HCT116 (cell line): ENCODE data around the gene CREBBP. TPM values are rescaled to one million over a fixed set of nuclear protein-coding genes. Genes with fewer than 3 reads are reported as not detected.

ENCODE experiments used
- ATAC-seq: fragments of 200-7000 bp; cut with Tn5 transposase; 2 replicates; pipeline ENCODE4 v1.9.1; 2020; ENCODE audit warnings: mild to moderate bottlenecking, moderate library complexity
- BruUV-seq: library from RNA; stranded (reverse); fragments of 400-500 nt; replicated peaks from 2 replicates; lab custom pipeline; 2021; lab: Mats Ljungman, UMichigan
- CTCF ChIA-PET: fragments of 300-600 bp; sonication (Branson Sonifier 250); formaldehyde crosslinking; loops from one replicate; lab custom pipeline; 2021; ENCODE audit warnings: antibody characterized with exemption; lab: Charles Lee
- POLR2A ChIA-PET: fragments of 300-600, 350-600 bp; sonication (Branson Sonifier 250); formaldehyde crosslinking; loops from one replicate; lab custom pipeline; 2021; ENCODE audit warnings: antibody characterized with exemption; lab: Charles Lee
- RAD21 ChIA-PET, 2 experiments: fragments of 300-600 bp; sonication (Branson Sonifier 250); formaldehyde crosslinking; loops; one replicate each; lab custom pipeline; 2023; ENCODE audit warnings: low total read pairs in 2 of 2; ENCODE audit not compliant: uncharacterized antibody in 2 of 2, unreplicated experiment in 2 of 2, low non-redundant PET in 1 of 2; lab: Charles Lee
- DNase-seq: peaks from one replicate; pipeline ENCODE4 v3.0.0-alpha.2; 2010; ENCODE audit warnings: low read depth, low spot score
- H2AFZ ChIP-seq: fragments of 200-600 bp; shearing (Covaris generic), sonication (generic); 2 replicates; pipeline ENCODE4 v1.6.1; 2017; ENCODE audit warnings: low read depth, mixed run types, mixed read lengths, antibody characterized with exemption, low read length; ENCODE audit not compliant: poor library complexity, severe bottlenecking
- H3K27ac ChIP-seq: 2 replicates; pipeline ENCODE4 v1.5.1; 2012; ENCODE audit warnings: low read depth, low read length
- H3K27me3 ChIP-seq: fragments of 200-600 bp; sonication (generic); 2 replicates; pipeline ENCODE4 v1.6.1; 2016; ENCODE audit warnings: mixed run types, low read length, mixed read lengths; ENCODE audit not compliant: insufficient read depth
- H3K36me3 ChIP-seq, 2 experiments: fragments of 200-500 bp in 1 of 2; fragments of 200-600 bp in 1 of 2; sonication (Bioruptor generic) in 1 of 2; sonication (generic) in 1 of 2; 2 replicates each; pipeline versions ENCODE4 v1.5.1 to v1.6.1; 2014 to 2016; ENCODE audit warnings: low read length in 2 of 2, inconsistent platforms in 1 of 2, mixed read lengths in 1 of 2, mixed run types in 1 of 2; ENCODE audit not compliant: insufficient read depth in 2 of 2, control insufficient read depth in 1 of 2
- H3K4me1 ChIP-seq, 2 experiments: fragments of 200-600 bp in 1 of 2; sonication (generic) in 1 of 2; 2 replicates each; pipeline versions ENCODE4 v1.5.1 to v1.6.1; 2012 to 2017; ENCODE audit warnings: low read length in 2 of 2, inconsistent platforms in 1 of 2, mild to moderate bottlenecking in 1 of 2, mixed read lengths in 1 of 2, mixed run types in 1 of 2, moderate library complexity in 1 of 2; ENCODE audit not compliant: insufficient read depth in 2 of 2, control insufficient read depth in 1 of 2
- H3K4me2 ChIP-seq: fragments of 200-600 bp; sonication (generic); 2 replicates; pipeline ENCODE4 v1.6.1; 2017; ENCODE audit warnings: mixed run types, low read length, mixed read lengths
- H3K4me3 ChIP-seq, 2 experiments: fragments of 200-600 bp in 1 of 2; sonication (generic) in 1 of 2; replicated peaks in 1 of 2; 2 replicates each; pipeline ENCODE4 v1.5.1; 2011 to 2016; ENCODE audit warnings: low read length in 2 of 2, control low read depth in 1 of 2, low read depth in 1 of 2, mild to moderate bottlenecking in 1 of 2, mixed read lengths in 1 of 2, mixed run types in 1 of 2
- H3K79me2 ChIP-seq: fragments of 200-600 bp; sonication (generic); 2 replicates; pipeline ENCODE4 v1.6.1; 2017; ENCODE audit warnings: mild to moderate bottlenecking, mixed run types, low read length, moderate library complexity, mixed read lengths; ENCODE audit not compliant: insufficient read depth
- H3K9ac ChIP-seq: fragments of 200-600 bp; sonication (generic); 2 replicates; pipeline ENCODE4 v1.6.1; 2016; ENCODE audit warnings: low read length, mixed read lengths
- H3K9me2 ChIP-seq: fragments of 200-600 bp; sonication (generic), shearing (Covaris generic); 2 replicates; pipeline ENCODE4 v1.6.1; 2017; ENCODE audit warnings: mixed run types, mild to moderate bottlenecking, moderate library complexity; ENCODE audit not compliant: insufficient read depth
- H3K9me3 ChIP-seq, 2 experiments: fragments of 200-500 bp in 1 of 2; fragments of 200-600 bp in 1 of 2; sonication (Bioruptor generic) in 1 of 2; sonication (generic) in 1 of 2; 2 replicates each; pipeline ENCODE4 v1.6.1; 2014 to 2017; ENCODE audit warnings: low read length in 2 of 2, mixed read lengths in 2 of 2, inconsistent platforms in 1 of 2, low read depth in 1 of 2, mild to moderate bottlenecking in 1 of 2, mixed run types in 1 of 2, moderate library complexity in 1 of 2; ENCODE audit not compliant: control insufficient read depth in 1 of 2, insufficient read depth in 1 of 2
- H4K20me1 ChIP-seq: fragments of 200-600 bp; sonication (generic), shearing (Covaris generic); 2 replicates; pipeline ENCODE4 v1.6.1; 2017; ENCODE audit warnings: mixed run types, mild to moderate bottlenecking, moderate library complexity; ENCODE audit not compliant: insufficient read depth
- CTCF ChIP-seq, 3 experiments: fragments of 200-600 bp in 1 of 3; sonication (generic) in 1 of 3; IDR thresholded peaks in 2 of 3; conservative IDR thresholded peaks in 1 of 3; 2 replicates each; pipeline ENCODE4 v1.5.1; 2012 to 2017; ENCODE audit warnings: low read depth in 2 of 3, low read length in 2 of 3, antibody characterized with exemption in 1 of 3, borderline replicate concordance in 1 of 3, control low read depth in 1 of 3, mild to moderate bottlenecking in 1 of 3, mixed read lengths in 1 of 3, mixed run types in 1 of 3, moderate library complexity in 1 of 3; ENCODE audit not compliant: insufficient read depth in 1 of 3
- MAX ChIP-seq: IDR thresholded peaks from 2 replicates; pipeline ENCODE4 v1.6.1; 2012
- POLR2A ChIP-seq: IDR thresholded peaks from 2 replicates; pipeline ENCODE4 v1.7.0; 2011; ENCODE audit warnings: borderline replicate concordance; ENCODE audit not compliant: insufficient read depth, insufficient read length; ENCODE audit errors: extremely low read depth
- RAD21 ChIP-seq: IDR thresholded peaks from 2 replicates; pipeline ENCODE4 v1.6.1; 2012; ENCODE audit warnings: low read depth, mild to moderate bottlenecking
- REST ChIP-seq: IDR thresholded peaks from 2 replicates; pipeline ENCODE4 v1.6.1; 2012; ENCODE audit warnings: low read depth
- SRF ChIP-seq: IDR thresholded peaks from 2 replicates; pipeline ENCODE4 v1.6.1; 2012; ENCODE audit warnings: low read depth
- YY1 ChIP-seq: IDR thresholded peaks from 2 replicates; pipeline ENCODE4 v1.6.1; 2011; ENCODE audit warnings: low read length, low read depth, moderate library complexity, mild to moderate bottlenecking; ENCODE audit not compliant: insufficient replicate concordance; ENCODE audit errors: extremely low read depth
- ZFX ChIP-seq: fragments of 450-650 bp; IDR thresholded peaks from 2 replicates; pipeline ENCODE4 v1.6.1; 2017
- ZNF274 ChIP-seq: fragments of 200-500 bp; sonication (Bioruptor generic); IDR thresholded peaks from 2 replicates; pipeline ENCODE4 v1.6.1; 2014; ENCODE audit warnings: mild to moderate bottlenecking, low read depth, low read length, inconsistent platforms
- intact Hi-C: fragments of 100-400 bp; cut with micrococcal nuclease; formaldehyde crosslinking; loops from 2 replicates; pipeline ENCODE4 v1.10.0; 2022
- total RNA-seq: library from RNA; stranded (reverse); gene quantifications from one replicate; pipeline ENCODE4 v1.2.1, GENCODE V29; 2021; ENCODE audit not compliant: unreplicated experiment
- TF ChIP-seq, protein P1 (sequence below): IDR thresholded peaks from 2 replicates; pipeline ENCODE4 v1.6.1; 2011; ENCODE audit warnings: mild to moderate bottlenecking, low read length, moderate library complexity; ENCODE audit not compliant: insufficient replicate concordance; ENCODE audit errors: extremely low read depth

Gene CREBBP
- total RNA-seq, 1 experiment from 2014 or later = 42.7 TPM

GRCh38 chr16:3837851-3838586 is 42.5 kb downstream of the CREBBP start:
- Histone ChIP-seq H3K4me3 (no peak overlapping the region), H3K4me2 (no peak overlapping the region), H3K9me2 (no peaks in the 10 kb centered on the region), H4K20me1 (peaks cover 8% of the 10 kb centered on the region; the same call in 1 of the 2 replicates)
- TF ChIP-seq, protein P1, sequence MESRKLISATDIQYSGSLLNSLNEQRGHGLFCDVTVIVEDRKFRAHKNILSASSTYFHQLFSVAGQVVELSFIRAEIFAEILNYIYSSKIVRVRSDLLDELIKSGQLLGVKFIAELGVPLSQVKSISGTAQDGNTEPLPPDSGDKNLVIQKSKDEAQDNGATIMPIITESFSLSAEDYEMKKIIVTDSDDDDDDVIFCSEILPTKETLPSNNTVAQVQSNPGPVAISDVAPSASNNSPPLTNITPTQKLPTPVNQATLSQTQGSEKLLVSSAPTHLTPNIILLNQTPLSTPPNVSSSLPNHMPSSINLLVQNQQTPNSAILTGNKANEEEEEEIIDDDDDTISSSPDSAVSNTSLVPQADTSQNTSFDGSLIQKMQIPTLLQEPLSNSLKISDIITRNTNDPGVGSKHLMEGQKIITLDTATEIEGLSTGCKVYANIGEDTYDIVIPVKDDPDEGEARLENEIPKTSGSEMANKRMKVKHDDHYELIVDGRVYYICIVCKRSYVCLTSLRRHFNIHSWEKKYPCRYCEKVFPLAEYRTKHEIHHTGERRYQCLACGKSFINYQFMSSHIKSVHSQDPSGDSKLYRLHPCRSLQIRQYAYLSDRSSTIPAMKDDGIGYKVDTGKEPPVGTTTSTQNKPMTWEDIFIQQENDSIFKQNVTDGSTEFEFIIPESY = no peak
- TF ChIP-seq RAD21 (no peak), MAX (no peak), POLR2A (no peak), CTCF (IDR thresholded peaks at IDR 0.05 in 2 of 3, conservative IDR thresholded peaks at IDR 0.05 in 1 of 3; ENCODE audit: borderline replicate concordance in 1 of 3, insufficient read depth in 1 of 3, low read depth in 2 of 3, low read length in 2 of 3) (no peak), REST (no peak), ZFX (no peak), YY1 (no peak), SRF (no peak), ZNF274 (no peak)
- TF ChIP-seq, all 23 proteins: peak for 0
- Histone ChIP-seq H3K79me2 (peaks cover 95% of the 10 kb centered on the region), H3K4me1 (no peaks in the 10 kb centered on the region; a peak in 1 of 4 replicates), H3K9ac (no peak overlapping the region), H3K27ac (no peak overlapping the region), H3K36me3 (no peaks in the 10 kb centered on the region), H3K27me3 (no peaks in the 10 kb centered on the region), H3K9me3 (peaks cover 2 to 9% of the 10 kb centered on the region in 2 experiments; a peak in 2 of 4 replicates), H2AFZ (no peak overlapping the region)
- ChIA-PET POLR2A (no interaction called here), CTCF (no interaction called here), RAD21 (no interaction called here)
- DNase-seq (no peak), ATAC-seq (no peak)
- BruUV-seq = no TSS peak
- intact Hi-C loops = no loop called here
